Panc1 (cell line): Measurements from ENCODE around the gene PF4V1. TPM values are rescaled to one million over a fixed set of nuclear protein-coding genes. Genes with fewer than 3 reads are reported as not detected.

Experiments
- ATAC-seq: fragments of 200-7000 bp; cut with Tn5 transposase; 2 replicates; pipeline ENCODE4 v1.9.1; 2020; ENCODE audit warnings: mild to moderate bottlenecking, moderate library complexity
- BruUV-seq: library from RNA; stranded (reverse); fragments of 400-500 nt; replicated peaks from 2 replicates; lab custom pipeline; 2021; lab: Mats Ljungman, UMichigan
- CTCF ChIA-PET: fragments of 300-600 bp; sonication (Branson Sonifier 250); formaldehyde crosslinking; loops from one replicate; lab custom pipeline; 2022; ENCODE audit warnings: antibody characterized with exemption; lab: Charles Lee
- POLR2A ChIA-PET: fragments of 300-600 bp; sonication (Branson Sonifier 250); formaldehyde crosslinking; loops from one replicate; lab custom pipeline; 2022; ENCODE audit warnings: antibody characterized with exemption; lab: Charles Lee
- DNase-seq: peaks from one replicate; pipeline ENCODE4 v3.0.0-alpha.2; 2010; ENCODE audit warnings: low read depth, low spot score
- H3K27ac ChIP-seq: 2 replicates; pipeline ENCODE4 v1.5.1; 2011; ENCODE audit warnings: mild to moderate bottlenecking, low read length, inconsistent platforms
- H3K27me3 ChIP-seq: fragments of 200-500 bp; sonication (Bioruptor generic); 2 replicates; pipeline ENCODE4 v1.6.0; 2014; ENCODE audit warnings: low read length, inconsistent platforms; ENCODE audit not compliant: control insufficient read depth, insufficient read depth
- H3K36me3 ChIP-seq: fragments of 200-500 bp; sonication (Bioruptor generic); 2 replicates; pipeline ENCODE4 v1.5.1; 2014; ENCODE audit warnings: inconsistent platforms, mild to moderate bottlenecking, low read length, moderate library complexity; ENCODE audit not compliant: control insufficient read depth, insufficient read depth
- H3K4me1 ChIP-seq: 2 replicates; pipeline ENCODE4 v1.5.1; 2011; ENCODE audit warnings: inconsistent platforms, mild to moderate bottlenecking, low read length, moderate library complexity; ENCODE audit not compliant: control insufficient read depth, insufficient read depth
- H3K4me3 ChIP-seq, 2 experiments: 2 replicates each; pipeline ENCODE4 v1.5.1; 2011 to 2012; ENCODE audit warnings: low read depth in 2 of 2, low read length in 2 of 2, mild to moderate bottlenecking in 2 of 2, inconsistent platforms in 1 of 2, moderate library complexity in 1 of 2
- H3K9me3 ChIP-seq: fragments of 200-500 bp; sonication (Bioruptor generic); 2 replicates; pipeline ENCODE4 v1.5.1; 2014; ENCODE audit warnings: low read depth, mild to moderate bottlenecking, inconsistent platforms, low read length, moderate library complexity; ENCODE audit not compliant: control insufficient read depth, insufficient read depth
- CTCF ChIP-seq: fragments of 450-650 bp; IDR thresholded peaks from 2 replicates; pipeline ENCODE4 v1.5.1; 2017; ENCODE audit warnings: mild to moderate bottlenecking
- POLR2AphosphoS5 ChIP-seq: IDR thresholded peaks from 2 replicates; pipeline ENCODE4 v1.6.1; 2012; ENCODE audit warnings: mild to moderate bottlenecking, low read depth, low read length, moderate library complexity
- SIN3A ChIP-seq: IDR thresholded peaks from 2 replicates; pipeline ENCODE4 v1.6.1; 2012; ENCODE audit warnings: low read depth, mild to moderate bottlenecking, low read length, moderate library complexity, borderline replicate concordance; ENCODE audit not compliant: insufficient read depth
- TCF7L2 ChIP-seq: IDR thresholded peaks from 2 replicates; pipeline ENCODE4 v1.6.1; 2011; ENCODE audit warnings: mild to moderate bottlenecking, low read depth, low read length, inconsistent platforms
- in situ Hi-C: cut with HindIII; loops from 2 replicates; pipeline ENCODE4 v1.10.0; 2016; ENCODE audit warnings: low sequenced_read_pairs, low pct_unique_long_range_greater_than_20kb
- intact Hi-C: fragments of 100-400 bp; cut with micrococcal nuclease; formaldehyde crosslinking; loops from one replicate; pipeline ENCODE4 v1.10.0; 2022; ENCODE audit not compliant: unreplicated experiment
- total RNA-seq: library from RNA; stranded (reverse); gene quantifications from one replicate; pipeline ENCODE4 v1.2.1, GENCODE V29; 2021; ENCODE audit not compliant: unreplicated experiment
- TF ChIP-seq, protein P1 (sequence below), 2 experiments: IDR thresholded peaks; 2 replicates each; pipeline ENCODE4 v1.6.1; 2011 to 2012; ENCODE audit warnings: low read depth in 2 of 2, control low read depth in 1 of 2, low read length in 1 of 2, mild to moderate bottlenecking in 1 of 2, moderate library complexity in 1 of 2; ENCODE audit not compliant: insufficient read depth in 1 of 2

Gene PF4V1
- total RNA-seq, 1 experiment from 2014 or later, result 0.51 TPM

DNA sequence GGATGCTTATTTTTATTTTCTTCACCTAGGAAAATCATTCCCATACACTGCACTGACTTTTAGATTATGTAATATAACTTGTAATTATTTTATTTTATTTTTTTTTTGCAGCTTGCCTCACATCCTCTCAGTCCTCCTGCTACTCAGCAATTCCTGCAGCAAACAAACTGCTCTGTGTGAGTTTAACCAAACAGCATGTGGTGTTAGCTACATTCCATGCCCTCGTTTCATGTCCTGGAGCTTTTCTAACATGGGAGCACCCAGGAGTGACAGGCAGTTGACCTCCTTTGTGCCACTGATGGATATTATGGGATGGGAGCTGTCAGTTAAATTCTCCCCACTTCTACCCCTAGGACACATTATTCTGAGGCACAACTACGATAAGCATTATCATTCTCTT lies 40.9 kb downstream of the PF4V1 start:
- H3K4me1 ChIP-seq, result no peaks in the 10 kb centered on the region
- in situ Hi-C loops, result no loop called here

DNA sequence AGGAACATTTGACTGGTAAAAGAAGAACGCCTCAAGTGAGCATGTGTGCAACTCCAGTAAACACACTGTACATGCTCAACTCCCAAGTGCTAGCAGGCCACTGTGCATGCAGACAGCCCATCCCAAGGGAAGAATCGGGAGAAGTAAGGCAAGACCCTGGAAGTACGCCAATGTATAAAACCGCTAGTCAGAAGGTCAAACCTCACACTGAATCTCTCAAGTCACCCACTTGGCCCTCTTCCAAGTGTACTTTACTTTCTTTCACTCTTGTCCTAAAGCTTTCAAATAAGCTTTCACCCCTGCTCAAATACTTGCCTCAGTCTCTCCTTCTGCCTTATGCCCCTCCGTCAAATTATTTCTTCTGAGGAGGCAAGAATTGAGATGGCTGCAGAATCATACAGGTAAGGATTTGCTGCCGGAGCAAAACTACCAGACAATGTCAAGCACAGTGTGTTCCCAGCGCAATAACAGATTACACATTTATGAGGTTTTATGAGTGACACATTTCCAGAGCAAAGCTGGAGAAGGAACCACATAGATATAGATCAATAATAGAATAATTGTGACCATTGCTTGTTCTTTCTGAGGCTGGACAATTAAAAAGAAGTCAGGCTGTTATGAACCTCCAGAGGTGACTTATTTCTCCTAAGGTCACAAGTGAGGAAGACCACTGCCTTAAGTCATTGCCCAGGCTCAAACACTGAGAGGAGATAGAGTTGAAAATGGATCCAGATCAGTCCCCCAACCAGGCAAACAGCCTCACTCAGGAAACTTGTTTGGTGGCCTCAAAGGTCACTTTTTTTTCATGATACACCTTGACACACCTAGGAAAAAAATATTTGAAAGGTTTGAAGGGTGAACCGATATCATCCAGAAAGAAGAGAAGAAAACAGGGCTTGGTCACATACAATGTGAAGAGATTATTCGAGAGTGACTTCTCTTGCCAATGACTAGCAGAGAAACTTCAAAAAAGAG lies 42.4 kb downstream of the PF4V1 start:
- no peaks in the 10 kb centered on the region for H3K9me3 ChIP-seq
- no peaks in the 10 kb centered on the region for H3K36me3 ChIP-seq
- POLR2A ChIA-PET, result no interaction called here
- no peaks in the 10 kb centered on the region for H3K4me1 ChIP-seq
- H3K27ac ChIP-seq, result no peak overlapping the region
- DNase-seq (no peak), ATAC-seq (no peak)
- H3K4me3 ChIP-seq, result no peak overlapping the region
- in situ Hi-C loops, result no loop called here
- CTCF ChIA-PET, result no interaction called here
- no peaks in the 10 kb centered on the region for H3K27me3 ChIP-seq
- intact Hi-C loops, result no loop called here
- BruUV-seq, result no TSS peak
- TF ChIP-seq, protein P1, sequence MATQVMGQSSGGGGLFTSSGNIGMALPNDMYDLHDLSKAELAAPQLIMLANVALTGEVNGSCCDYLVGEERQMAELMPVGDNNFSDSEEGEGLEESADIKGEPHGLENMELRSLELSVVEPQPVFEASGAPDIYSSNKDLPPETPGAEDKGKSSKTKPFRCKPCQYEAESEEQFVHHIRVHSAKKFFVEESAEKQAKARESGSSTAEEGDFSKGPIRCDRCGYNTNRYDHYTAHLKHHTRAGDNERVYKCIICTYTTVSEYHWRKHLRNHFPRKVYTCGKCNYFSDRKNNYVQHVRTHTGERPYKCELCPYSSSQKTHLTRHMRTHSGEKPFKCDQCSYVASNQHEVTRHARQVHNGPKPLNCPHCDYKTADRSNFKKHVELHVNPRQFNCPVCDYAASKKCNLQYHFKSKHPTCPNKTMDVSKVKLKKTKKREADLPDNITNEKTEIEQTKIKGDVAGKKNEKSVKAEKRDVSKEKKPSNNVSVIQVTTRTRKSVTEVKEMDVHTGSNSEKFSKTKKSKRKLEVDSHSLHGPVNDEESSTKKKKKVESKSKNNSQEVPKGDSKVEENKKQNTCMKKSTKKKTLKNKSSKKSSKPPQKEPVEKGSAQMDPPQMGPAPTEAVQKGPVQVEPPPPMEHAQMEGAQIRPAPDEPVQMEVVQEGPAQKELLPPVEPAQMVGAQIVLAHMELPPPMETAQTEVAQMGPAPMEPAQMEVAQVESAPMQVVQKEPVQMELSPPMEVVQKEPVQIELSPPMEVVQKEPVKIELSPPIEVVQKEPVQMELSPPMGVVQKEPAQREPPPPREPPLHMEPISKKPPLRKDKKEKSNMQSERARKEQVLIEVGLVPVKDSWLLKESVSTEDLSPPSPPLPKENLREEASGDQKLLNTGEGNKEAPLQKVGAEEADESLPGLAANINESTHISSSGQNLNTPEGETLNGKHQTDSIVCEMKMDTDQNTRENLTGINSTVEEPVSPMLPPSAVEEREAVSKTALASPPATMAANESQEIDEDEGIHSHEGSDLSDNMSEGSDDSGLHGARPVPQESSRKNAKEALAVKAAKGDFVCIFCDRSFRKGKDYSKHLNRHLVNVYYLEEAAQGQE (IDR thresholded peaks at IDR 0.05; ENCODE audit: insufficient read depth in 1 of 2, low read depth in 2 of 2, low read length in 1 of 2), result no peak
- TF ChIP-seq POLR2AphosphoS5 (no peak), CTCF (no peak), SIN3A (no peak), TCF7L2 (no peak)

More for the DNA sequence above, 40.9 kb downstream of the PF4V1 start:
- Histone ChIP-seq H3K9me3 (no peaks in the 10 kb centered on the region), H3K4me3 (no peak overlapping the region), H3K36me3 (no peaks in the 10 kb centered on the region), H3K27ac (no peak overlapping the region), H3K27me3 (no peaks in the 10 kb centered on the region)
- intact Hi-C loops, result no loop called here
- no TSS peak for BruUV-seq
- no peak for DNase-seq
- TF ChIP-seq CTCF, result no peak
- no peak for TF ChIP-seq POLR2AphosphoS5
- no peak for TF ChIP-seq SIN3A
- TF ChIP-seq, protein P1 (IDR thresholded peaks at IDR 0.05; ENCODE audit: insufficient read depth in 1 of 2, low read depth in 2 of 2, low read length in 1 of 2), result no peak
- no peak for TF ChIP-seq TCF7L2
- ChIA-PET CTCF (no interaction called here), POLR2A (interaction anchor here (0.7 kb wide), 1 partner anchor 29 kb away, joined by 3 read pairs; no protein-coding TSS in a partner anchor)
- ATAC-seq, result no peak
